GM19463 (cell line): ENCODE measurements around the gene SERPINA9.

Source experiments
- ATAC-seq: cut with Tn5 transposase; IDR thresholded peaks from one replicate; pipeline ENCODE4 v1.9.1; 2021; ENCODE audit warnings: mild to moderate bottlenecking, moderate library complexity; ENCODE audit not compliant: unreplicated experiment

SERPINA9 gene

GRCh38 chr14:94462763-94463572 is 13.0 kb downstream of the SERPINA9 start:
- no peak for ATAC-seq

GRCh38 chr14:94462219-94462551 is 13.8 kb downstream of the SERPINA9 start:
- no peak for ATAC-seq

GRCh38 chr14:94461526-94462218 is 14.3 kb downstream of the SERPINA9 start:
- ATAC-seq = no peak

- no peak for ATAC-seq
These were observed 15.2 kb downstream of the SERPINA9 start for GRCh38 chr14:94460631-94461416.

- no peak for ATAC-seq
These were observed 17.3 kb downstream of the SERPINA9 start for GRCh38 chr14:94458558-94459205.

- no peak for ATAC-seq
These were observed 17.9 kb downstream of the SERPINA9 start for GRCh38 chr14:94458096-94458495.

- no peak for ATAC-seq
These were observed 20.1 kb downstream of the SERPINA9 start for GRCh38 chr14:94455928-94456327.

GRCh38 chr14:94451826-94452225 is 24.2 kb downstream of the SERPINA9 start:
- ATAC-seq = no peak

GRCh38 chr14:94451091-94451771 is 24.8 kb downstream of the SERPINA9 start:
- ATAC-seq = no peak

GRCh38 chr14:94450722-94451090 is 25.3 kb downstream of the SERPINA9 start:
- ATAC-seq = no peak

GRCh38 chr14:94449930-94450329 is 26.1 kb downstream of the SERPINA9 start:
- ATAC-seq = no peak

GRCh38 chr14:94448071-94448808 is 27.8 kb downstream of the SERPINA9 start:
- no peak for ATAC-seq

GRCh38 chr14:94447206-94447605 is 28.8 kb downstream of the SERPINA9 start:
- ATAC-seq = no peak

- no peak for ATAC-seq
These were observed 29.9 kb downstream of the SERPINA9 start for GRCh38 chr14:94446126-94446525.

- ATAC-seq = no peak
These were observed 31.0 kb downstream of the SERPINA9 start for GRCh38 chr14:94445003-94445402.

- no peak for ATAC-seq
These were observed 34.3 kb downstream of the SERPINA9 start for GRCh38 chr14:94441531-94442205.

GRCh38 chr14:94441130-94441529 is 34.9 kb downstream of the SERPINA9 start:
- no peak for ATAC-seq

GRCh38 chr14:94439453-94440057 is 36.4 kb downstream of the SERPINA9 start:
- ATAC-seq = no peak

- ATAC-seq = no peak
These were observed 47.4 kb downstream of the SERPINA9 start for GRCh38 chr14:94428610-94429009.
